ENCODE results near the gene ZNF784.

DNA sequence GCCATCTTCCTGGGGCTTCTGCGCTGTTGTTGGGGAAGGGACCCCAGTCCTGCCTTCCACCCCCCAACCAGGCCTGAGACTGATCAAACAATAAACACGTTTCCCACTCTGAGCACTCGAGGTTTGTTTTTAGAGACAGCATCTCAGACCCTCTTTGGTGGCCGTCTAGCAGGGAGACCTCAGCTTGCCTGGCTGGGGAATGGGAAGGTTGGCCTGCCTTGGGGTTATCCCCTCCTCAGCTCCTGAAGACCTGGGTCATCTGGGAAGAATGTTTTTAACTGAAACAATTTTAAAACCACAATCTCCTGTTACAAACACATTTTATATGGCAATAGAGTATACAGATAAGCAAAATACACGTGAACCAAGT is 21.1 kb upstream of the ZNF784 start:
- TF ChIP-seq CTCF (IDR thresholded peaks at IDR 0.05; ENCODE audit: low read depth, low read length, missing input control) = no peak
- TF ChIP-seq, protein P1, sequence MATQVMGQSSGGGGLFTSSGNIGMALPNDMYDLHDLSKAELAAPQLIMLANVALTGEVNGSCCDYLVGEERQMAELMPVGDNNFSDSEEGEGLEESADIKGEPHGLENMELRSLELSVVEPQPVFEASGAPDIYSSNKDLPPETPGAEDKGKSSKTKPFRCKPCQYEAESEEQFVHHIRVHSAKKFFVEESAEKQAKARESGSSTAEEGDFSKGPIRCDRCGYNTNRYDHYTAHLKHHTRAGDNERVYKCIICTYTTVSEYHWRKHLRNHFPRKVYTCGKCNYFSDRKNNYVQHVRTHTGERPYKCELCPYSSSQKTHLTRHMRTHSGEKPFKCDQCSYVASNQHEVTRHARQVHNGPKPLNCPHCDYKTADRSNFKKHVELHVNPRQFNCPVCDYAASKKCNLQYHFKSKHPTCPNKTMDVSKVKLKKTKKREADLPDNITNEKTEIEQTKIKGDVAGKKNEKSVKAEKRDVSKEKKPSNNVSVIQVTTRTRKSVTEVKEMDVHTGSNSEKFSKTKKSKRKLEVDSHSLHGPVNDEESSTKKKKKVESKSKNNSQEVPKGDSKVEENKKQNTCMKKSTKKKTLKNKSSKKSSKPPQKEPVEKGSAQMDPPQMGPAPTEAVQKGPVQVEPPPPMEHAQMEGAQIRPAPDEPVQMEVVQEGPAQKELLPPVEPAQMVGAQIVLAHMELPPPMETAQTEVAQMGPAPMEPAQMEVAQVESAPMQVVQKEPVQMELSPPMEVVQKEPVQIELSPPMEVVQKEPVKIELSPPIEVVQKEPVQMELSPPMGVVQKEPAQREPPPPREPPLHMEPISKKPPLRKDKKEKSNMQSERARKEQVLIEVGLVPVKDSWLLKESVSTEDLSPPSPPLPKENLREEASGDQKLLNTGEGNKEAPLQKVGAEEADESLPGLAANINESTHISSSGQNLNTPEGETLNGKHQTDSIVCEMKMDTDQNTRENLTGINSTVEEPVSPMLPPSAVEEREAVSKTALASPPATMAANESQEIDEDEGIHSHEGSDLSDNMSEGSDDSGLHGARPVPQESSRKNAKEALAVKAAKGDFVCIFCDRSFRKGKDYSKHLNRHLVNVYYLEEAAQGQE (IDR thresholded peaks at IDR 0.05) = no peak
- no peak for TF ChIP-seq EGR1 (IDR thresholded peaks at IDR 0.05; ENCODE audit: low read depth in 2 of 2)
- TF ChIP-seq JUND (IDR thresholded peaks at IDR 0.05) = no peak
- no peak for TF ChIP-seq YY1 (IDR thresholded peaks at IDR 0.05)
